WI38 (cell line): ENCODE data around the gene HPN.

ENCODE experiments used
- H3K4me3 ChIP-seq: 2 replicates; pipeline ENCODE4 v1.5.1; 2011; ENCODE audit warnings: low read depth, mild to moderate bottlenecking, control low read depth, low read length
- TF ChIP-seq, protein P1 (sequence below): IDR thresholded peaks from 2 replicates; pipeline ENCODE4 v1.5.1; 2012; ENCODE audit warnings: low read depth, mild to moderate bottlenecking, control low read depth, low read length

HPN gene

DNA sequence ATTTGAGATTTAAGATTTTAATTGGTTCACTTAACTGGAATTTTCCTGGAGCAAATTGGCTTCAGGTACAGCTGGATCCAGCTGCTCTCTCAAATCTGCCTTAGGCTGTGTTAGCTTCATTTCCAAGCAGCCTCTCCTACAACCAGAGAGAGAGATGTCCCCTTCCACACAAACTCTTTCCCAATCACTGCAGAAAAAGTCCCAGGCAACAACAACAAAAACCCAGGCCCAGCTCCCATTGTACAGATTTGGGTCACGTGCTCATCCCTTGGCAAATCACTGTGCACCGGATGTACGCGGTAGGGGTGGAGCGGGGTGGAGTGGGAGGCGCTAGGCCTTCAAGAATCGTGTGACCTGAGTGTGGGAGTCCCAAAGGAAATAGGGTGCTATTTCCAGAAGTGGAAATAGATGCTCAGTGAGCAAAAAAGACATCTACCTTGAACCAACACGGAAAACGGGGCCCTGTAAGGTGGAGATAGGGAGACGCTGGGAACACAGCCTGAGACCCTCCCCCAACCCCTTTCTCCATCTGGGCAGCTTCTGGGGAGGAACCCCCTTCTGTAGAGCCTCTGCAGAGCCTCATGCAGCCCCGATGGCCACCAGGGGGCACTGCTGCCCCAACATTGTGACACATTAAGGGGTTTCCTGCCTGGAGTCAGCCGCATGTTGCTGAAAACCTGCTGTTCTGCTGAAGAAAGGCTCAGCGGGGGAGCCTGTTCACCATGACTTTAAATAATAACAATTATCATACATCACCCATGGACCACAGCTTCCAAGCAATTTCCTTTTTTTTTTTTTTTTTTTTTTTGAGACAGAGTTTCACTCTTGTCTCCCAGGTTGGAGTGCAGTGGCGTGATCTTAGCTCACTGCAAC lies 25.4 kb downstream of the HPN start:
- H3K4me3 ChIP-seq, result no peak overlapping the region
- TF ChIP-seq, protein P1, sequence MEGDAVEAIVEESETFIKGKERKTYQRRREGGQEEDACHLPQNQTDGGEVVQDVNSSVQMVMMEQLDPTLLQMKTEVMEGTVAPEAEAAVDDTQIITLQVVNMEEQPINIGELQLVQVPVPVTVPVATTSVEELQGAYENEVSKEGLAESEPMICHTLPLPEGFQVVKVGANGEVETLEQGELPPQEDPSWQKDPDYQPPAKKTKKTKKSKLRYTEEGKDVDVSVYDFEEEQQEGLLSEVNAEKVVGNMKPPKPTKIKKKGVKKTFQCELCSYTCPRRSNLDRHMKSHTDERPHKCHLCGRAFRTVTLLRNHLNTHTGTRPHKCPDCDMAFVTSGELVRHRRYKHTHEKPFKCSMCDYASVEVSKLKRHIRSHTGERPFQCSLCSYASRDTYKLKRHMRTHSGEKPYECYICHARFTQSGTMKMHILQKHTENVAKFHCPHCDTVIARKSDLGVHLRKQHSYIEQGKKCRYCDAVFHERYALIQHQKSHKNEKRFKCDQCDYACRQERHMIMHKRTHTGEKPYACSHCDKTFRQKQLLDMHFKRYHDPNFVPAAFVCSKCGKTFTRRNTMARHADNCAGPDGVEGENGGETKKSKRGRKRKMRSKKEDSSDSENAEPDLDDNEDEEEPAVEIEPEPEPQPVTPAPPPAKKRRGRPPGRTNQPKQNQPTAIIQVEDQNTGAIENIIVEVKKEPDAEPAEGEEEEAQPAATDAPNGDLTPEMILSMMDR, result peak; percentile 91

GRCh38 chr19:35068941-35069634 lies 27.6 kb downstream of the HPN start:
- TF ChIP-seq, protein P1, result no peak
- no peak overlapping the region for H3K4me3 ChIP-seq

DNA sequence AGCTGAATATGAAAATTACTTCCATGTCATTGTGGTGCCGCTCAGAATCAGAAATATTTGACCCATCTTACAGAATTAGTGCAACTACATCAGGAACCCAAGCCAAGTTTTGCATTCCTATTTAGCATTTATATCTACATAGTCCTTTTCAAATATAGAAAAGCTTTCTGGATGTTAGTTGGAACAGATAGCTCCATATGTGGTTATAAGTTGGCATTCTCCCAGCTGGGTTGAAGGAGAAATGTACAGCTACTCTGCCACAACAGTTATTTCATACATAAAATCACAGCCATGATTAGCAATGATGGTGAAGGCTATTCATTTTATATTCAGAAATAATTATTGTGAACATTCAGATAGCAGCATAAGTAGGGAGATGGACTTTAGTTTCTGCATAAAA lies 28.2 kb downstream of the HPN start:
- TF ChIP-seq, protein P1, result no peak
- H3K4me3 ChIP-seq, result no peak overlapping the region

DNA sequence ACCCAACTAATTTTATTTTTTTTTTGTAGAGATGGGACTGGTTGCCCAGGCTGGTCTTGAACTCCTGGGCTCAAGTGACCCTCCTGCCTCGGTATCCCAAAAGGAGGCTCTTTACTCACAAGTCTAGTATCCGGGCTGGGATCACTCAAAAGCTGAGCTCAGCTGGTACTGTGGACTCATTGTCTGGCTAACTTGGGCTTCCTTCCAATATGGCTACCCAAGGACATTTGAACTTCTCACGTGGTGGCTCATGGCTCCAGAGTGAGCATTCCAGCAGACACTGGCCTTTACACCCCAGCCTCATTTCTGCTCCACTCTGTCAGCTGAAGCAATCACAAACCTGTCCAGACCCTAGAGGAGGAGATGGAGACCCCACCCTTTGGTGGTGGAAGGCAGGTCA lies 28.9 kb downstream of the HPN start:
- H3K4me3 ChIP-seq, result no peak overlapping the region
- TF ChIP-seq, protein P1, result no peak

- H3K4me3 ChIP-seq, result no peak overlapping the region
- TF ChIP-seq, protein P1, result no peak
These were observed 32.0 kb downstream of the HPN start for GRCh38 chr19:35073516-35073915.

DNA sequence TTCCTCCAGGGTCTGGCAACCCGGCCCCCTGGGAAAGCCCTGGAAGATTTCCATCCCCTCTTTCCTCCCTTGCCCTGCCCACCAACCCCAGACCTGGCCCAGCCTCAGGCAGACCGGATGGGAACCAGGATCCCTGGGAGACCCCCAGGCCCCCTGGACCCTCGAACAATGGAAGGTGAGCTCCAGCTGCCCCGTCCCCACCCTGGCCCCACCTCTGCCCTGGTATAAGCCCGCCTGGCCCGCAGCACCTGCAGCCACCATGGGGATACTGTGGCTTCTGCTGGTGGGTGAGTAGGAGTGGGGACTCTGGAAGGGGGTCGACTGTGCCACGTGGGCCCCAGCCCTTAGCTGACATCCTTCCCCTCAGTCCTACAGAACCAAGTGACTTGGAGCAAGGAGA lies 32.4 kb downstream of the HPN start:
- TF ChIP-seq, protein P1, result no peak
- H3K4me3 ChIP-seq, result no peak overlapping the region

DNA sequence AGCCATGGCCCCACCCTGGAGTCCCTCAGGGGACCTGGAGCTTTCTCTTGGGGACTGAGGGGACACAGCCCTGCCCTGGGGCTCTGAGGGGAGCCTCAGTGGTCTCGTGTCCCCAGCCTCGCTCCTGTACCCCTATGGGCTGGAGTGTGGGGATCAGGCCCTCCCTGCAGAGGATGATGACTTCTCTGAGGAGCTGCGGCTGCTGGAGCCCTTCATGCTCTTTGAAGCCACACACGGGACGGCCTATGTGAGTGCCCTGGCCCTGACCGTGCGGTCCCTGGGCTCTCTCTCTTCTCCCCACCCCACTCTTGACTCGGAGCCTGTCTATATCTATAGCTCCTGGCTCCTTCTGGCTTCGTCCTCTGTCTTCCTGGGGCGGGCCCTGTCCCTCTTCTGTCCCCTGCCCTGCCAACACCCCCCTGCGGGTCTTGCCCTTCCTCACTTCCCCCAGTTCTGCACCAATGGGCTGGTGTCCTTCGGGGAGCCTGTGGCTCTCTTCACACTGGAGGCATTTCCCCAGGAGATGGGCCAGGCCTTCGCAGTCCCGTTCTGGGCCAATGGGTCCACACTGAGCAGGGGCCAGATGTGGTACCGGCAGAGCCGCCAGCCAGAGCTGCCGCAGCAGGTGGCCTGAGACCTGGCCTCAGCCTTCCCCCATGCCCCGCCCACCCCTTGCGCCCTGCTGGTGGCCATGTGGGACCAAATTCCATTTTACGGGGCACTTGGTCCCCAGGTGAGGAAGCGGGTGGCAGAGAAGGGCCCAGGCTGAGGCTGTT lies 33.1 kb downstream of the HPN start:
- TF ChIP-seq, protein P1, result no peak
- no peak overlapping the region for H3K4me3 ChIP-seq
